Measurements from ENCODE around the gene SLC22A23.

DNA sequence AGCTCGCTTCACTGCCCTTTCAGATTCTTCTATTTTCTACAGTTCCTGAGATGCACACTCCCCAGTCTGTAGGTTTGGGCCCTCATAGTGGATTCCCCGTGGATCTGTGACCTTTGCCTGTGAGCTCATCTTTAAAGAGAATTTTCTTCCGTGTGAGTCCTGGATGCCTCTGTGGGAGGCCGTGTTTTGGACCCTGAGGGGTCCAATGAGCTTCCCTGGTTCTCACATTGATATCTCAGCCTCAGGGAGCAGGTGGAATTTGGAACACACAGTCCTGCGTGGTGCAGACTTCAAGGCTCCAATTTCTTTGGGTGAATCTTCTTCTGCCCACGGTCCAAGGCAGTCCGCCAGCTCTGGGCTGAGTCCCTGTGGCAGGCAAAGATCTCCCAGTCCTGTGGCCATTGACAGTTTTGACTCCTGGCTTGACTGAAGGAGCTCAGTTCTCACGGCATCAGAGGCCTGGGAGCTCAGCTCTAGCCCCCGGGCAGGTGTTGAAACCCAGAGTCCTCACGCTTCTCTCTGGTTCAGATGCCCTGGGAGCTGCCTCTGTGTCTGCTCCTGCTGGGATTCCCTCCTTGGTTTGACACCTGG, 137.1 kb downstream of the SLC22A23 start:
- TF ChIP-seq, protein P1, sequence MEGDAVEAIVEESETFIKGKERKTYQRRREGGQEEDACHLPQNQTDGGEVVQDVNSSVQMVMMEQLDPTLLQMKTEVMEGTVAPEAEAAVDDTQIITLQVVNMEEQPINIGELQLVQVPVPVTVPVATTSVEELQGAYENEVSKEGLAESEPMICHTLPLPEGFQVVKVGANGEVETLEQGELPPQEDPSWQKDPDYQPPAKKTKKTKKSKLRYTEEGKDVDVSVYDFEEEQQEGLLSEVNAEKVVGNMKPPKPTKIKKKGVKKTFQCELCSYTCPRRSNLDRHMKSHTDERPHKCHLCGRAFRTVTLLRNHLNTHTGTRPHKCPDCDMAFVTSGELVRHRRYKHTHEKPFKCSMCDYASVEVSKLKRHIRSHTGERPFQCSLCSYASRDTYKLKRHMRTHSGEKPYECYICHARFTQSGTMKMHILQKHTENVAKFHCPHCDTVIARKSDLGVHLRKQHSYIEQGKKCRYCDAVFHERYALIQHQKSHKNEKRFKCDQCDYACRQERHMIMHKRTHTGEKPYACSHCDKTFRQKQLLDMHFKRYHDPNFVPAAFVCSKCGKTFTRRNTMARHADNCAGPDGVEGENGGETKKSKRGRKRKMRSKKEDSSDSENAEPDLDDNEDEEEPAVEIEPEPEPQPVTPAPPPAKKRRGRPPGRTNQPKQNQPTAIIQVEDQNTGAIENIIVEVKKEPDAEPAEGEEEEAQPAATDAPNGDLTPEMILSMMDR (IDR thresholded peaks at IDR 0.05), result no peak
- TF ChIP-seq POLR2AphosphoS5 (IDR thresholded peaks at IDR 0.05) (no peak), EP300 (IDR thresholded peaks at IDR 0.05) (no peak)

Data from esophagus muscularis mucosa (tissue), 4 donors.